Measurements from ENCODE around the gene TMEM126A. TPM values are rescaled to one million over a fixed set of nuclear protein-coding genes. Genes with fewer than 3 reads are reported as not detected.

TMEM126A gene
- total RNA-seq, 1 experiment from 2014 or later, result 37.7 TPM

DNA sequence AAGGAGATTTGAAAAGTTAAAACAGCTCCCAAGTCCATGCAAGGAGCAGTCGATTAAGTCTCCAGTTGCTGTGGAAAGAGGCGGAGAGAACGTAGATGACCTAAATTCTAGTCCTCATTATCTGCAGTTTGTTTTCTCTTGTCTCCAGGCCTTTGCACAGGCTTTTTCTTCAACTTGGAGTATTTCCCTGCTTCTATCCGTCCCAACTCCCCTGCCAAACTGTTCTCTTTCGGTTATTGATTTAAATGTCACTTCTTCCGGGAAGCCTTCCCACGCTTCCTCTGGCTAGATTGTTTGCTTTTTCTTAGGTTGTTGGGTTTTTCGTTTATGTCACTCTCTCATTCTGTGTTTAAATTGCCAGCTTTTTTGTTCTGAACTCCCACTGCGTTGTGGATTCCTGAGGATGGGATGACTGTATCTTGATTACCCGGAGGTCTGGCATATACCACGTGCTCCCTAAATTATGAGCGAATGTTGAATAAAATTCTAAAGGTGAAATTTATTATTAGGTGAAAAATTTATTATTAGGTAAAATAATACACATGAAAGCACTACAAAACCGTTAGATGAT lies 18.9 kb upstream of the TMEM126A start:
- Mint-ChIP-seq H3K36me3 (ENCODE audit: insufficient read depth, unreplicated experiment) (peaks cover 33% of the 10 kb centered on the region), H3K27ac (ENCODE audit: unreplicated experiment) (peak overlapping the region; percentile 96), H3K4me1 (ENCODE audit: low read depth, unreplicated experiment) (peaks cover 13% of the 10 kb centered on the region), H3K4me3 (ENCODE audit: unreplicated experiment) (peak overlapping the region; percentile 98), H3K9me3 (ENCODE audit: unreplicated experiment) (no peaks in the 10 kb centered on the region), H3K27me3 (ENCODE audit: insufficient read depth, unreplicated experiment) (no peaks in the 10 kb centered on the region)
- no peak for DNase-seq
- TF ChIP-seq, protein P1, sequence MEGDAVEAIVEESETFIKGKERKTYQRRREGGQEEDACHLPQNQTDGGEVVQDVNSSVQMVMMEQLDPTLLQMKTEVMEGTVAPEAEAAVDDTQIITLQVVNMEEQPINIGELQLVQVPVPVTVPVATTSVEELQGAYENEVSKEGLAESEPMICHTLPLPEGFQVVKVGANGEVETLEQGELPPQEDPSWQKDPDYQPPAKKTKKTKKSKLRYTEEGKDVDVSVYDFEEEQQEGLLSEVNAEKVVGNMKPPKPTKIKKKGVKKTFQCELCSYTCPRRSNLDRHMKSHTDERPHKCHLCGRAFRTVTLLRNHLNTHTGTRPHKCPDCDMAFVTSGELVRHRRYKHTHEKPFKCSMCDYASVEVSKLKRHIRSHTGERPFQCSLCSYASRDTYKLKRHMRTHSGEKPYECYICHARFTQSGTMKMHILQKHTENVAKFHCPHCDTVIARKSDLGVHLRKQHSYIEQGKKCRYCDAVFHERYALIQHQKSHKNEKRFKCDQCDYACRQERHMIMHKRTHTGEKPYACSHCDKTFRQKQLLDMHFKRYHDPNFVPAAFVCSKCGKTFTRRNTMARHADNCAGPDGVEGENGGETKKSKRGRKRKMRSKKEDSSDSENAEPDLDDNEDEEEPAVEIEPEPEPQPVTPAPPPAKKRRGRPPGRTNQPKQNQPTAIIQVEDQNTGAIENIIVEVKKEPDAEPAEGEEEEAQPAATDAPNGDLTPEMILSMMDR (IDR thresholded peaks at IDR 0.05; ENCODE audit: insufficient read depth in 1 of 2, low read depth in 1 of 2, low read length in 1 of 2, severe bottlenecking in 1 of 2, unreplicated experiment in 1 of 2), result no peak
- Histone ChIP-seq H3K4me3 (ENCODE audit: low read depth, low read length) (peak overlapping the region; percentile 58), H3K27me3 (replicated peaks; ENCODE audit: control insufficient read depth, insufficient read depth, low read length) (no peaks in the 10 kb centered on the region), H3K9me3 (no peaks in the 10 kb centered on the region), H3K4me1 (peaks cover 14% of the 10 kb centered on the region), H3K36me3 (ENCODE audit: control insufficient read depth, insufficient read depth, low read length) (no peaks in the 10 kb centered on the region; the same call in 1 of the 2 replicates)
- intact Hi-C loops (cut with micrococcal nuclease; ENCODE audit: unreplicated experiment), result loop anchor here (1.0 to 2.0 kb wide), 5 partner anchors 18 to 484 kb away; partner anchors contain the start of genes CCDC83 and TMEM126A
- BruUV-seq (replicated peaks), result TSS peak; percentile 73
- CTCF ChIA-PET, result interaction anchor here (0.6 to 1.9 kb wide), 7 partner anchors 8 to 226 kb away, joined by 3 to 13 read pairs (median 3); partner anchors contain the start of genes CCDC83, CREBZF and TMEM126A
- POLR2A ChIA-PET, result interaction anchor here (1.0 to 2.6 kb wide), 6 partner anchors 8 to 440 kb away, joined by 3 to 38 read pairs (median 7); partner anchors contain the start of genes CCDC83, CREBZF, PICALM and TMEM126A

DNA sequence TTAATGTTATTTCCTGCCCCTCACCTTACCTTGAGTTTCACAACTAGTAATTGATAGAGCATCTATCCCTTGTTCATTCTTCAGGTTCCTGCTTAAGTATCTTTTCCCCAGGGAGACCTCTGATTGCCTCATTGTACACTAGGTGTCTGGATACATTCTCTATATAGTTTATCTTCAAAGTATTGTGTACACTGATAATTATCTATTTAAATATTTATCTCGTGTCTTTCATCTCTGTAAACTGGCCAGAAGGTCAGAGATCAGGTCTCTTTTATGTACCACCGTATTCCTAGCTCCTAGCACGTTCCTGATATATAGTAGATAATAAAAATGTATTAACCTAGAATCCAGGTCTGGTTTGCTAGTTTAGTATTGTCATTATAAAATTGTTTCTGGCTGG lies 13.0 kb upstream of the TMEM126A start:
- Mint-ChIP-seq H3K36me3 (ENCODE audit: insufficient read depth, unreplicated experiment) (peaks cover 61% of the 10 kb centered on the region), H3K4me1 (ENCODE audit: low read depth, unreplicated experiment) (peaks cover 13% of the 10 kb centered on the region), H3K4me3 (ENCODE audit: unreplicated experiment) (no peak overlapping the region), H3K9me3 (ENCODE audit: unreplicated experiment) (peaks cover 9% of the 10 kb centered on the region), H3K27me3 (ENCODE audit: insufficient read depth, unreplicated experiment) (no peaks in the 10 kb centered on the region), H3K27ac (ENCODE audit: unreplicated experiment) (no peak overlapping the region)
- Histone ChIP-seq H3K4me3 (ENCODE audit: low read depth, low read length) (no peak overlapping the region), H3K4me1 (peaks cover 38% of the 10 kb centered on the region), H3K9me3 (no peaks in the 10 kb centered on the region), H3K27me3 (replicated peaks; ENCODE audit: control insufficient read depth, insufficient read depth, low read length) (no peaks in the 10 kb centered on the region), H3K36me3 (ENCODE audit: control insufficient read depth, insufficient read depth, low read length) (no peaks in the 10 kb centered on the region; the same call in none of the 2 replicates)
- BruUV-seq (replicated peaks), result no TSS peak
- TF ChIP-seq, protein P1 (IDR thresholded peaks at IDR 0.05; ENCODE audit: insufficient read depth in 1 of 2, low read depth in 1 of 2, low read length in 1 of 2, severe bottlenecking in 1 of 2, unreplicated experiment in 1 of 2), result no peak
- intact Hi-C loops (cut with micrococcal nuclease; ENCODE audit: unreplicated experiment), result no loop called here
- POLR2A ChIA-PET, result interaction anchor here (0.9 to 1.8 kb wide), 3 partner anchors 13 to 18 kb away, joined by 3 to 18 read pairs (median 4); partner anchors contain the start of gene TMEM126A
- peak; percentile 52 to 55 for DNase-seq
- CTCF ChIA-PET, result interaction anchor here (1.0 kb wide), 1 partner anchor 13 kb away, joined by 3 read pairs; the partner anchor contains the start of gene TMEM126A

DNA sequence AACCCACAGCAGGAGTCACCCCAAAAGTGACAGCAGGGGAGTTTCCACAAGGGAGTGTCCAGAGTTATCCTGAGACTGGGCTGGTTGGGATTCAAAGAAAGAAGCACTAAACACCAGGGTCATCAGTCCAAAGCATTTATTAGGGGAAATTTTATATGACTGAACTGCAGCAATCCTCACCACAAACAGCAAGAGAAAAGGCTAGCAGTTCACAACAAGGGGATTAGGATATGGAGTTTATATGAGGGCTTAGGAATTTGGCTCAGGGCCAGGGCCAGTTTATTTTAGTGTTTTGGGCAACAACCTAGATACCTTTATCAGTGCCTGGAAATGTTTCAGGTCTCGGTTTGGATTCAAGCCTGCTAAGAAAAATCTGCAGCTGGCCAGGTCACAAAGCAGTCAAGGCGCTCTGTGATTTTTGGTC lies 4.6 kb upstream of the TMEM126A start:
- Mint-ChIP-seq H3K36me3 (ENCODE audit: insufficient read depth, unreplicated experiment) (peaks cover 23% of the 10 kb centered on the region), H3K27ac (ENCODE audit: unreplicated experiment) (no peak overlapping the region), H3K9me3 (ENCODE audit: unreplicated experiment) (peaks cover 9% of the 10 kb centered on the region), H3K4me1 (ENCODE audit: low read depth, unreplicated experiment) (peaks cover 24% of the 10 kb centered on the region), H3K4me3 (ENCODE audit: unreplicated experiment) (no peak overlapping the region), H3K27me3 (ENCODE audit: insufficient read depth, unreplicated experiment) (no peaks in the 10 kb centered on the region)
- TF ChIP-seq, protein P1 (IDR thresholded peaks at IDR 0.05; ENCODE audit: insufficient read depth in 1 of 2, low read depth in 1 of 2, low read length in 1 of 2, severe bottlenecking in 1 of 2, unreplicated experiment in 1 of 2), result no peak
- intact Hi-C loops (cut with micrococcal nuclease; ENCODE audit: unreplicated experiment), result no loop called here
- Histone ChIP-seq H3K9me3 (no peaks in the 10 kb centered on the region), H3K4me3 (ENCODE audit: low read depth, low read length) (no peak overlapping the region), H3K36me3 (ENCODE audit: control insufficient read depth, insufficient read depth, low read length) (no peaks in the 10 kb centered on the region), H3K27me3 (replicated peaks; ENCODE audit: control insufficient read depth, insufficient read depth, low read length) (no peaks in the 10 kb centered on the region), H3K4me1 (peaks cover 11% of the 10 kb centered on the region)
- ChIA-PET CTCF (no interaction called here), POLR2A (no interaction called here)
- DNase-seq, result no peak
- no TSS peak for BruUV-seq (replicated peaks)
